Endothelial cell of umbilical vein (primary cell): ENCODE measurements around the gene PCDHA4. TPM values are rescaled to one million over a fixed set of nuclear protein-coding genes. Genes with fewer than 3 reads are reported as not detected.

Source experiments
- BruUV-seq: library from RNA; stranded (reverse); fragments of 400-500 nt; replicated peaks from 2 replicates; lab custom pipeline; 2021; lab: Mats Ljungman, UMichigan
- CTCF ChIA-PET: fragments of 300-600, 350-600 bp; sonication (Branson Sonifier 250); formaldehyde crosslinking; loops from one replicate; lab custom pipeline; 2021; ENCODE audit warnings: antibody characterized with exemption, inconsistent platforms; lab: Charles Lee
- POLR2A ChIA-PET: fragments of 300-600, 350-600 bp; sonication (Branson Sonifier 250); formaldehyde crosslinking; loops from one replicate; lab custom pipeline; 2021; ENCODE audit warnings: antibody characterized with exemption, inconsistent platforms; lab: Charles Lee
- DNase-seq: peaks from one replicate; pipeline ENCODE4 v3.0.0-alpha.2; 2011; ENCODE audit warnings: low read depth, low spot score
- FAIRE-seq: peaks from 2 replicates; lab custom pipeline; 2011; peaks lifted over from hg19 to GRCh38; lab: Jason Lieb, UNC
- H2AFZ ChIP-seq: 2 replicates; pipeline ENCODE4 v1.6.0; 2012; ENCODE audit warnings: low read depth, low read length, control low read depth, inconsistent platforms
- H3K27ac ChIP-seq: 2 replicates; pipeline ENCODE4 v1.5.1; 2011; ENCODE audit warnings: low read depth, mild to moderate bottlenecking, control low read depth, low read length, moderate library complexity; ENCODE audit not compliant: insufficient read depth
- H3K27me3 ChIP-seq, 2 experiments: 2 replicates each; pipeline versions ENCODE4 v1.6.0 to v1.6.1; 2011; ENCODE audit warnings: low read length in 2 of 2, mixed read lengths in 1 of 2; ENCODE audit not compliant: control insufficient read depth in 2 of 2, insufficient read depth in 2 of 2
- H3K36me3 ChIP-seq, 2 experiments: 2 replicates in 1 of 2; 3 replicates in 1 of 2; pipeline ENCODE4 v1.5.1; 2011; ENCODE audit warnings: low read length in 2 of 2, mild to moderate bottlenecking in 1 of 2, moderate library complexity in 1 of 2; ENCODE audit not compliant: control insufficient read depth in 2 of 2, insufficient read depth in 2 of 2; ENCODE audit errors: extremely low read depth in 1 of 2
- H3K4me1 ChIP-seq: 3 replicates; pipeline ENCODE4 v1.5.1; 2011; ENCODE audit warnings: mild to moderate bottlenecking, low read length; ENCODE audit not compliant: control insufficient read depth, insufficient read depth; ENCODE audit errors: extremely low read depth
- H3K4me2 ChIP-seq: 2 replicates; pipeline ENCODE4 v1.6.1; 2011; ENCODE audit warnings: low read length, control low read depth, mixed read lengths; ENCODE audit not compliant: insufficient read depth
- H3K4me3 ChIP-seq, 3 experiments: fragments of 200-600 bp in 1 of 3; sonication (generic), shearing (Covaris generic) in 1 of 3; replicated peaks in 1 of 3; 2 replicates each; pipeline ENCODE4 v1.5.1; 2011 to 2016; ENCODE audit warnings: control low read depth in 3 of 3, low read length in 3 of 3, mild to moderate bottlenecking in 2 of 3, inconsistent platforms in 1 of 3, low read depth in 1 of 3, moderate library complexity in 1 of 3; ENCODE audit not compliant: insufficient read depth in 1 of 3
- H3K79me2 ChIP-seq: 2 replicates; pipeline ENCODE4 v1.6.0; 2012; ENCODE audit warnings: low read length, inconsistent platforms; ENCODE audit not compliant: control insufficient read depth, insufficient read depth
- H3K9ac ChIP-seq: replicated peaks from 2 replicates; pipeline ENCODE3; 2011; ENCODE audit warnings: low read length, control low read depth; ENCODE audit not compliant: insufficient read depth; ENCODE audit errors: extremely low read depth
- H3K9me1 ChIP-seq: replicated peaks from 3 replicates; pipeline ENCODE4 v1.6.0; 2011; ENCODE audit warnings: mild to moderate bottlenecking, low read length; ENCODE audit not compliant: control insufficient read depth, insufficient read depth; ENCODE audit errors: extremely low read depth
- H3K9me3 ChIP-seq: replicated peaks from 2 replicates; pipeline ENCODE4 v1.5.1; 2012; ENCODE audit warnings: low read length, inconsistent platforms; ENCODE audit not compliant: control insufficient read depth, insufficient read depth
- H4K20me1 ChIP-seq: replicated peaks from 2 replicates; pipeline ENCODE3; 2011; ENCODE audit warnings: mild to moderate bottlenecking, low read length; ENCODE audit not compliant: control insufficient read depth, insufficient read depth; ENCODE audit errors: extremely low read depth
- EZH2 ChIP-seq: IDR thresholded peaks from 2 replicates; pipeline ENCODE4 v1.6.1; 2012; ENCODE audit warnings: borderline replicate concordance, low read depth, mild to moderate bottlenecking, moderate library complexity, low read length, inconsistent platforms; ENCODE audit not compliant: severe bottlenecking
- FOS ChIP-seq: IDR thresholded peaks from 2 replicates; pipeline ENCODE4 v1.6.1; 2011; ENCODE audit warnings: mild to moderate bottlenecking, low read length, moderate library complexity, borderline replicate concordance; ENCODE audit not compliant: insufficient read depth
- GATA2 ChIP-seq: IDR thresholded peaks from 2 replicates; pipeline ENCODE4 v1.7.0; 2011; ENCODE audit warnings: low read depth, mild to moderate bottlenecking, moderate library complexity, mixed read lengths, low read length; ENCODE audit not compliant: insufficient read length, insufficient read depth
- JUN ChIP-seq: IDR thresholded peaks from 2 replicates; pipeline ENCODE4 v1.6.1; 2011; ENCODE audit warnings: borderline replicate concordance, low read depth; ENCODE audit not compliant: insufficient read length, insufficient read depth
- MYC ChIP-seq: IDR thresholded peaks from one replicate; pipeline ENCODE4 v1.6.1; 2011; ENCODE audit warnings: mild to moderate bottlenecking, low read depth, low read length
- POLR2A ChIP-seq: IDR thresholded peaks from 2 replicates; pipeline ENCODE4 v1.6.1; 2012; ENCODE audit warnings: low read depth, mild to moderate bottlenecking, control low read depth, low read length
- POLR2AphosphoS5 ChIP-seq: IDR thresholded peaks from 2 replicates; pipeline ENCODE4 v1.6.1; 2012; ENCODE audit warnings: low read depth, mild to moderate bottlenecking, control low read depth, low read length, moderate library complexity; ENCODE audit not compliant: insufficient read depth
- dilution Hi-C: fragments of 300-500 bp; cut with MboI; formaldehyde crosslinking; loops from one replicate; pipeline ENCODE4 v1.15.0; 2019; ENCODE audit warnings: low sequenced_read_pairs; ENCODE audit not compliant: extremely low pct_ligation_motif_present
- intact Hi-C: fragments of 100-400 bp; cut with micrococcal nuclease; formaldehyde crosslinking; loops from one replicate; pipeline ENCODE4 v1.10.0; 2022
- polyA plus RNA-seq, 4 experiments: library from polyadenylated mRNA; depleted of rRNA in 3 of 4; stranded (reverse) in 3 of 4; unstranded in 1 of 4; fragments of >200 nt; gene quantifications; 2 replicates each; pipeline versions ENCODE4 v1.2.1 to v1.2.3, GENCODE V29; 2011 to 2012; ENCODE audit warnings: missing spikeins in 1 of 4
- total RNA-seq: library from RNA; stranded (reverse); gene quantifications from 2 replicates; pipeline ENCODE4 v1.2.3, GENCODE V29; 2021
- TF ChIP-seq, protein P1 (sequence below), 2 donors: IDR thresholded peaks; 1 replicate in 1 of 2; 2 replicates in 1 of 2; pipeline ENCODE4 v1.5.1; 2011; ENCODE audit warnings: low read length in 2 of 2, mild to moderate bottlenecking in 2 of 2, moderate library complexity in 2 of 2, control low read depth in 1 of 2, inconsistent platforms in 1 of 2, low read depth in 1 of 2; ENCODE audit not compliant: insufficient read depth in 1 of 2; ENCODE audit errors: extremely low read depth in 1 of 2
- TF ChIP-seq, protein P2 (sequence below): IDR thresholded peaks from 2 replicates; pipeline ENCODE4 v1.6.1; 2011; ENCODE audit not compliant: insufficient read depth, insufficient read length

Gene PCDHA4
- total and polyA plus RNA-seq, 2 donors (not counting 3 experiments of a cell fraction or from before 2014, with no cell fraction given), result 0.04 to 0.26 TPM

DNA sequence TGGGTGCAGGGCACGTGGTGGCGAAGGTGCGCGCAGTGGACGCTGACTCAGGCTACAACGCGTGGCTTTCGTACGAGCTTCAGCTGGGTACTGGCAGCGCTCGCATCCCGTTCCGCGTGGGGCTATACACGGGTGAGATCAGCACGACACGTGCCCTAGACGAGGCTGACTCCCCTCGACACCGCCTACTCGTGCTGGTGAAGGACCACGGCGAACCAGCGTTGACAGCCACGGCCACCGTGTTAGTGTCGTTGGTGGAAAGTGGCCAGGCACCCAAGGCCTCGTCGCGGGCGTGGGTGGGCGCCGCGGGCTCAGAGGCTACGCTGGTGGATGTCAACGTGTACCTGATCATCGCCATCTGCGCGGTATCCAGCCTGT is 10.2 kb upstream of the PCDHA4 start:
- dilution Hi-C loops, result no loop called here
- intact Hi-C loops, result no loop called here
- Histone ChIP-seq H3K27ac (no peak overlapping the region), H3K9me1 (no peaks in the 10 kb centered on the region), H3K4me1 (no peaks in the 10 kb centered on the region), H3K9me3 (no peaks in the 10 kb centered on the region), H3K36me3 (no peaks in the 10 kb centered on the region), H2AFZ (no peak overlapping the region), H3K27me3 (no peaks in the 10 kb centered on the region), H3K4me3 (no peak overlapping the region), H4K20me1 (no peaks in the 10 kb centered on the region), H3K79me2 (no peaks in the 10 kb centered on the region), H3K4me2 (no peak overlapping the region), H3K9ac (no peak overlapping the region)
- DNase-seq (no peak), FAIRE-seq (no peak)
- ChIA-PET CTCF (no interaction called here), POLR2A (no interaction called here)
- BruUV-seq, result no TSS peak
- no peak for TF ChIP-seq POLR2AphosphoS5
- TF ChIP-seq JUN, result no peak
- TF ChIP-seq POLR2A, result no peak
- no peak for TF ChIP-seq MYC
- TF ChIP-seq, protein P1, sequence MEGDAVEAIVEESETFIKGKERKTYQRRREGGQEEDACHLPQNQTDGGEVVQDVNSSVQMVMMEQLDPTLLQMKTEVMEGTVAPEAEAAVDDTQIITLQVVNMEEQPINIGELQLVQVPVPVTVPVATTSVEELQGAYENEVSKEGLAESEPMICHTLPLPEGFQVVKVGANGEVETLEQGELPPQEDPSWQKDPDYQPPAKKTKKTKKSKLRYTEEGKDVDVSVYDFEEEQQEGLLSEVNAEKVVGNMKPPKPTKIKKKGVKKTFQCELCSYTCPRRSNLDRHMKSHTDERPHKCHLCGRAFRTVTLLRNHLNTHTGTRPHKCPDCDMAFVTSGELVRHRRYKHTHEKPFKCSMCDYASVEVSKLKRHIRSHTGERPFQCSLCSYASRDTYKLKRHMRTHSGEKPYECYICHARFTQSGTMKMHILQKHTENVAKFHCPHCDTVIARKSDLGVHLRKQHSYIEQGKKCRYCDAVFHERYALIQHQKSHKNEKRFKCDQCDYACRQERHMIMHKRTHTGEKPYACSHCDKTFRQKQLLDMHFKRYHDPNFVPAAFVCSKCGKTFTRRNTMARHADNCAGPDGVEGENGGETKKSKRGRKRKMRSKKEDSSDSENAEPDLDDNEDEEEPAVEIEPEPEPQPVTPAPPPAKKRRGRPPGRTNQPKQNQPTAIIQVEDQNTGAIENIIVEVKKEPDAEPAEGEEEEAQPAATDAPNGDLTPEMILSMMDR (IDR thresholded peaks at IDR 0.05; ENCODE audit: extremely low read depth in 1 of 2, insufficient read depth in 1 of 2, low read depth in 1 of 2, low read length in 2 of 2), result no peak
- TF ChIP-seq EZH2, result no peak
- TF ChIP-seq, protein P2, sequence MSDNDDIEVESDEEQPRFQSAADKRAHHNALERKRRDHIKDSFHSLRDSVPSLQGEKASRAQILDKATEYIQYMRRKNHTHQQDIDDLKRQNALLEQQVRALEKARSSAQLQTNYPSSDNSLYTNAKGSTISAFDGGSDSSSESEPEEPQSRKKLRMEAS, result no peak
- no peak for TF ChIP-seq FOS
- no peak for TF ChIP-seq GATA2
